Islet precursor cell (in vitro differentiated cells): ENCODE measurements around the gene SLC16A2.

Experiments
- DNase-seq: peaks from one replicate; pipeline ENCODE4 v3.0.0-alpha.2; 2018

SLC16A2 gene

DNA sequence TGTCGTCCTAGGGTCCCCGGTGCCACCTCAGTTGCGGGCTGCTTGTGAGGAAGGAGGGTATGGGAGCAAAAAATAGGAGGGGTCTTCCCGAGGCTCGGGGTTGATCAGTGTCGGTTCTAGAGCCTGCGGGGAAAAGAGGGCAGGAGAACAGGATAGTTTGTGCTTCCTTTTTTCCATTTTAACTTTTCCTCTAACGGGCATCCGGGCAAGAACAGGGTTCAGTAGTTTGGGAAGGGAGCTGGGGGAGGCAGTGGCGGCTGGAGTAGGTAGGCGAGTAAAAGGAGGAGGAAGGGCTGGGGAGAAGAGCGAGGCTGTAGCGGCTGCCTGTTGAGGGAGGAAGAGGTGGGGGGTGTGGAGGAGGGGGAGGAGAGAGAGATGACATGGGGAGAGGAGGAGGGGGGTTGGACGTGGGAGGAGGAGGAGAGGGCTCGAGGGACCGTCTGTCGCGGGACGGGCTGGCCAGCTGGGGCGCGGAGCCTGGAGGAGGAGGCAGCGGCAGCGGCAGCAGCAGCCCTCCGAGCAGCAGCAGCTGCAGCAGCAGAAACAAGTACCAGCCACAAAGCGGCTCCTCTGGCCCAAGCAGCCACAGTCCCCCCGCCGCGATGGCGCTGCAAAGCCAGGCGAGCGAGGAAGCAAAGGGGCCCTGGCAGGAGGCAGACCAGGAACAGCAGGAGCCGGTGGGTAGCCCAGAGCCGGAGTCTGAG is at the start of gene SLC16A2:
TSS of gene SLC16A2 (plus strand) at position 458 of the 704 bp plus-strand sequence. CDS start at position 603, 145 bp downstream.
- peak; percentile 87 for DNase-seq

DNA sequence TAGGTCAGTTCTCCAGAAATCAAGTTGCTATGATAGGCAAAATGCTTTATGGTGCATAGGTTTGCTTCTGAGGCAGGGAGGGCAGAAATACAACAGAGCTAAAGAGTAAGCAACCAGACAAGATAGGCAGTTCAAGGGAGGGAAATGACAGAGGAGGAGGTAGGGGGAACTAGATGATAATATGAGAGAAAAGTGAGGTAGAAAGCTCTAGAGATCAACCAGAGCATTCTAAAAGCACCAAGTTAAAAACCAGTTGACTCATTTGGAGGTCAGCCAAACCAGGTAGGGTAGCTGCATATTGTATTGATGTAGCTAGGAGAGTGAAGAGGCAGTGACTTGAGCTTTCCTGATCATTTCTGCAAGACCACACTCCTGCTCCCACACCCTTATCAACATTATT is 49.0 kb upstream of the SLC16A2 start:
- no peak for DNase-seq

DNA sequence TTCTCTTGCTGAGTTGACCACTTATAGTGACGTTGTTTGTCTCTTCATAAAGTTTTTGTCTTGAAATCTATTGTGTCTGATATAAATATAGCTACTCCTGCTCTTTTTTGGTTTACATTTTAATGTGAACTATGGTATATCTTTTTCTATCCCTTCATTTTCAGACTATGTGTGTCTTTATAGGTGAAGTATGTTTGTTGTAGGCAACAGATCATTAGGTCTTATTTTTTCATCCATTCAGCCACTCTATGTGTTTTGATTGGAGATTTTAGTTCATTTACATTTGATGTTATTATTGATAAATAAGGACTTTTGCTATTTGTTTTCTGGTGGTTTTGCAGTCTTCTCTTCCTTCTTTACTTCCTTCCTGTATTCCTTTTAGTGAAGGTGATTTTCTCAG is 44.0 kb upstream of the SLC16A2 start:
- no peak for DNase-seq

DNA sequence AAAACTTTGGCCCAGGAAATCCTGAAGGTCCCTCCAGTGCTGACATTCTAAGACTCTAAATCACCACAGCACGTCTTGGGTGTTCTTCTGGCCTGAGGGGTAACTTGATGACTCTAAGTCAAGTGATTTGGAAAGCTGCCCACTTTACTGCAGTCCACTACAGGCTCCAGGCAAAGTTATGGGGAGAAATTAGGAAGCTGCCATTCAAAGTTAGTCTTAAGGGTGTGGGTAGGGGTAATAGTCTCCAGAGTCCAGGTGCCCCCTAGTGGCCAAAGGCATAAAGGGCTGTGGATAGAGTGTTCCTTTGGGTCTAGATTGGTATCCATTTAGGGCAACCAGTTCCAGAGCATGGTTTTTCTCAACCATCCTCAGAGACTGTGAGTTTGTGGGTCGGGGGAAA is 38.7 kb upstream of the SLC16A2 start:
- DNase-seq, result peak; percentile 78

DNA sequence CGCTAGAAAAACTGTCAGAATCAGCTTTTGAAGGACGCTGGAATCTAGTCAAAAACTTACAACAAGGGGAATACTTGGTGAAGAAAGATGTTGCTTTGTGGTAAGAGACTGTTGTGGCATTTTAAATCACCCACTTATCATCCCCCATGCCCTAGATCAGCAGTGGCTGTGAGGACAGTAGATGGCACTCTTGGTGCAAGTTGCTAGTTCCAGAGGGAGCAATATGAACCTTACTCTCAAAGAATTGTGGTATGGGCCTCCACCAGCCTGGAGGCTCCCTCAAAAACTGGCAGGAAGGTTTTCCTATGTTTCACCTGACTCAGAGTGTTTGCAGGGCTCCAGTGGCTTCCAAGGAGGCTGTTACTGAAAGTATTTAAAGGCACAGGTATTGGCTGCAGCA is 37.7 kb upstream of the SLC16A2 start:
- DNase-seq, result peak; percentile 70

DNA sequence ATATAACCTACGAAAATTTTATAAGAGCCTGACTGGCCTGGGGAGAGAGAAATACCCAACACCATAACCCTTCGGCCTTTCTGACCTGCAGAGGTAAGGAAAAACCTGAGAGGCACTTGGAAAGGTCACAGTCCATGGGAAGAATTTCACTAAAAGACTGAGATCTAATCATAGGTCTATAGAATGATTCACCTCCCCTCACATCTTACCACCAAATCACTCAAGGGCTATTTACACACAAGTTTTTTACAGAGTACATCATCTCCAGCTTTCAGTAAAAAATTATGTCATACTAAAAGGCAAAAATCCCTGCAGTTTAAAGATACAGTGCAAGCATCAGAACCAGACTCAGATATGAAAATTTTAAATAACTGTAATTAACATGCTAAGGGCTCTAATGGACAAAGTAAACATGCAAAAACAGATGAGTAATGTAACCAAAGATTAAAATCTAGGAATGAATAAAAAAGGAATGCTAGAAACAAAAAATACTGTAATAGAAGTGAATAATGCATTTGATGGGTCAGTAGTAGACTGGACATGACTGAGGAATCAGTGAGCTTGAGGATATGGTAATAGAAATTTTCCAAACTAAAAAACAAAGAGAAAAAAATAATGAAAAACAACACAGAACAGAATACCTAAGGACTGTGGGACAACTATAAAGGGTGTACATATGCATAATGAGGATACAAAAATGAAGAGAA is 32.1 kb upstream of the SLC16A2 start:
- no peak for DNase-seq

DNA sequence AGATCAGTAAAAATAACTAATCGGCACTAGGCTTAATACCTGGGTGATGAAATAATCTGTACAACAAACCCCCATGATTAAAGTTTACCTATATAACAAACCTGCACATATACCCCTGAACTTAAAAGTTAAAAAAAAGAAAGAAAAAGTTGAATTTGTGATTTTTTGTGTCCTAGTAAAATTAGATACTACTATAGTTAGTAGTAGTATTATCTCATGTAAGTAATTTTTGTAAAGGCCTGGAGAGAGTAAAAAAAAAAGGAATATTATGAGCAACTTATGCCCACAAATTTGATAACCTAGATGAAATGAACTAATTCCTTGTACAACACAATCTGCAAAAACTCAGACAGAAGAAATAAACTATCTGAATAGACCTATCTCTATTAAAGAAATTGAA is 25.7 kb upstream of the SLC16A2 start:
- no peak for DNase-seq

DNA sequence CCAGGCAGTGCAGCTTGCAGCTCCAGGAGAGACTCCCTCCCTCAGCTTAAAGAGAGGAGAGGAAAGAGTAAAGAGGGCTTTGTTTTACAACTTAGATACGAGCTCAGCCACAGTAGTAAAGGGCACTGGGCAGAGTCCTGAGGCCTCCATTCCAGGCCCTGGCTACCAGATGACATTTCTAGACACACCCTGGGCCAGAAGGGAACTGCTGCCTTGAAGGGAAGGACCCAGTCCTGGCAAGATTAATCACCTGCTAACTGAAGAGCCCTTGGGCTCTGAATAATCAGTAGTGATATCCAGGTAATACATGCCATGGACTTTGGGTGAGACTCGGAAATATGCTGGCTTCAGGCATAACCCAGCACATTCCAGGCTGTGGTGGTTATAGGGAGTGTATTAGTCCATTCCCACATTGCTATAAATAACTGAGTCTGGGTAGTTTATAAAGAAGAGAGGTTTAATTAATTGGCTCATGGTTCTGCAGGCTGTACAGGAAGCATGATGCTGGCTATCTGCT is 15.3 kb upstream of the SLC16A2 start:
- no peak for DNase-seq

DNA sequence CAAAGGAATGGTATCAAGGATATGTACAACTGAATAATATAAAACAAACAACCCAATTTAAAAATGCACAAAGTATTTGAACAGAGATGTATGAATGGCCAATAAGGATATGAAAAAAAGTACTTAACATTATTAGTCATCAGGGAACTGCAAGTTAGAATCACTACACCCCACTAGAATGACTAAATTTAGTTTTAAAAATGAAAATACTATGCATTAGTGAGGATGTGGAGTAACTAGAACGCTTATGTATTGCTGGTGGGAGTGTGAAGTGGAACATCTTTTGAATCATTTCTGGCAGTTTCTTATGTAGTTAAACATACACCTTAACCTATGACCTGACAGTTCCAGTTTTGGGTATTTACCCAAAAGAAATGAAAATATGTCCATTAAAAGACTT is 13.0 kb upstream of the SLC16A2 start:
- no peak for DNase-seq

DNA sequence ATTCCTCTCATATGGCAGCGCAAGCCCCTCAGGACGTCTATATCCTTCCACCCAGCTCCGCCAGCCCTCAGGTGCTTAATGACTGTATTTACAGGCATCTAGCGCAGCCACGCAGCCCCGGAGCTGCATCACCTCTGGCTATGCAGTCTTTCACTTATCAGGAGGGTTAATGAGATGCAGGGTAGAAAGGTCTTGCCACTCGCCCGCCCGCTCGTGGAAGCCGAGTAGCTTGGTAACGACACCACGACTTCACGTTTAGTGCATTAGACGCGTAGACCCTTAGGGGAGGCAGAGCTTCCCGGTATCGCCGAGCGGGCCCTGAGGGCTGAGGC is 1.5 kb upstream of the SLC16A2 start:
- peak; percentile 61 for DNase-seq

DNA sequence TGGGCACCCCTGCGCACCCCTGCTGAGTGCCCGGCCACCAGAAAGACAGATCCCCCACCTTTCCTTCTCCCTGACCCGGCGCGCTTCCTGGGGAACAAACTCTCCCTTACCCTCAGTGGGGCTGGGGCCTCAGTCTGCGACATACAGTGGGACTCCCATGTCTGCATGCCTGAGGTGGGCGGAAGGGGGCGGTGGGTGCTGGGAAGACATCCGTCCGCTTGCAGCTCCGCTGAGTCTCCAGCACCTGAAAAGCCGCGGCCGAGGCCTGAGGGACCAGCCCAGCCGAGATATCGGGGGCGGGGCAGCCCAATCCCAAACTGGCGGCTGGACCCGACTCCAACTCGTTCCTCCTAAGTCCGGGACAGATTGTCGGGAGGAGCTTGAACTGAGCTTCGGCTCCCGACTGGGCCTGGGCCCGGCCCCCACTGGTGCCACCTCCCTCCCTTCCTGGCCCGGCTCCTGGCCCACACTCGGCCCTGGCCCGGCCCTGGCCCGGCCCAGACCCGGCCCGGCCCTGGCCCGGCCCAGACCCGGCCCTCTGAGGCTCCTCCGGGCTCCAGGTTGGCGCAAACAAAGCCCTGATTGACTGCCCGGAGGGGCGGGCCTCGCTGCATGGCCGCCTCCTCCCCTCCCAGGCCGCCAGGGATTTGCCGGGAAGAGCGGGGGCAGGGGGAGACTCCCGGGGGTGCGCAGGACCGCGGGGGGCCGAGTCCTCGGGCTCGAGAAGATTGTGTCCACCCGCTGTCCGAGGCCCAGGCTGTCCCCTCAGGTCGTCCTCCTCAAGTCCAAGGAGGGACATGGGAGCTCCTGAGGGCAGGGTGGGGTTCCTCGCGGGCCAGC is 877 bp upstream of the SLC16A2 start:
- DNase-seq, result peak; percentile 88

DNA sequence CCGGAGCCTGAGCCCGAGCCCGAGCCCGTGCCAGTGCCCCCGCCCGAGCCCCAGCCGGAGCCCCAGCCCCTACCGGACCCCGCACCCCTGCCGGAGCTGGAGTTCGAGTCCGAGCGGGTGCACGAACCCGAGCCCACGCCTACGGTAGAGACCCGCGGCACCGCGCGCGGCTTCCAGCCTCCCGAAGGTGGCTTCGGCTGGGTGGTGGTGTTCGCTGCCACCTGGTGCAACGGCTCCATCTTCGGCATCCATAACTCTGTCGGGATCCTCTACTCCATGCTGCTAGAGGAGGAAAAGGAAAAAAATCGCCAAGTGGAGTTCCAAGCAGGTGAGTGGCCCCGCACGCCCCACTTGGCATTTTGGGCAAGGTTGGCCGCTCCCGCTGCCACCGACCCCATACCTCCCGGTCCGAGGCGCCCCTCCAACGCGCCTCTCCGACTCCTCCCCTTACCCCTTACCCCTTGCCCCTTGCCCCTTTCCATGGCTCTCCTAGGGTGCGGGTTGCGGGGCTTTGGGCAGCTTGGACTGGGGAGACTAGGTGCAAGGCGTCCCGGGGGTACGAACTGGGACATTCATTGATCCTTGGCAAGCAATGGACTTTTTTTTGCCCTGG is 553 bp downstream of the SLC16A2 start:
- no peak for DNase-seq

DNA sequence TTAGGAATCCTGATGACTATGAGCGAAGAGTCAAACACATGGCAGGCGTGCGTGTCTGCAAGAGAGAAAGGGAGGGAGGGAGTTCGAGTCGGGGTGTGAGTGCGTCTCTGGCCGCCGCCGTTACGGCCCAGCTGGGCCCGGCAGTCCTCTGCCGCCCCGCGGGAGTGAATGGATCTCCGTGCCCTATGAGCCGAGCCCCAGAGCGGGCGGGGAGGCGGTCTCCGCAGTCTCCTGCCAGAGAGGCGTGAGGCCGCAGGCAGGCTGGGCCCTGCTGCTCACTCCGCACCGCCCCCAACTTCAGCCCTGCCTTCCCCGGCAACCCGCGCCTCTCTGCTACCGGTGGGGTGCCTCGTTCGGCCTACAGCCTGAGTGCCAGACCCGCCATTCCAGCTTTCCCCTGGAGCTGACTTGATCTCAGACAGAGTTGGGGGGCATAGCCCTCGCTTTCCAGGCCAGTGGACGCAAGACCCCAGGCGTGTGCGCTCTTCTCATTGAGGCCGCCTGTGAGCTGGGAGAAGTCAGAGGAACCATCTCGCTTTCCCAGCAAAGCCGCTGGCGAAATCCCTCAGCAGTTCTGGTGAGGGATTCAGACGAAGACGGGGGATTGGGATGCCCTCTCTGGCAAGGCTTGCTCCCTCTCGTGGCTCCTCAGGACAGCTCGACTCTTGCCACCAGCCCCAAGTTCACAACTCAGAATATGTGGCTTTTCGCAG is 1.4 kb downstream of the SLC16A2 start:
- DNase-seq, result peak; percentile 76

DNA sequence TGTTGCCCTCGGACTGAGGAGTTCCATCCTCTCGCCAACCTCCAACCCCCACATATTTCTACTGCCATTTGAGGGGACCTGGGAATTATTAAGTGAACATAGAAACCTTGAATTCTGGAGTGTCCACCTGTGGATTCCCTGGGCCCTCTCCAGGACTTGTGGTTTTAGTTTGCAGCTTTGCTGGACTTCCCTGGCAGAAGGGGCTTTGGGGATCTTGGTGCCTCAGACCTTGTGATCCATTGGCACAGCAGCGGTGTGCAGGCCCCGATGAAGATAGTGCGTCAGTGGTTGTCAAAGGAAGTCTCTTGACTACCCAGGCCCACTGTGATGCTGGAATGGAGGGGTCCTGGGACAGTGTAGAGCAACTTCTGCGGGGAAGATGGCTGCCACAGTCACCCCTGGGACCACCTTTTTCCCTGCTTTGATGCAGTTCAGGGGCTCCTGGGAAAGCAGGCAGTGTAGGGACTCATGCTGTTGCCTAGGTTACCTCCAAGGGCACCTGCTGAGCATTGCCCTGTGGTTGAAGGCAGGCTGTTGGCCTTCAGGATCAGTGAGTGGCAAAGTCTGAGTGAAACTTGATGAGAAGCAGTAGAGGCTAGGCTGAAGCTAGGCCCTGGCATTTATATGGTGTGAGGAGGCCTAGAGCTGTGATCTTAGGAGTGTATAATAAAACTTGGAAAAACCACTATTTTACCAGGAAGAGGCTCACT is 2.2 kb downstream of the SLC16A2 start:
- no peak for DNase-seq

DNA sequence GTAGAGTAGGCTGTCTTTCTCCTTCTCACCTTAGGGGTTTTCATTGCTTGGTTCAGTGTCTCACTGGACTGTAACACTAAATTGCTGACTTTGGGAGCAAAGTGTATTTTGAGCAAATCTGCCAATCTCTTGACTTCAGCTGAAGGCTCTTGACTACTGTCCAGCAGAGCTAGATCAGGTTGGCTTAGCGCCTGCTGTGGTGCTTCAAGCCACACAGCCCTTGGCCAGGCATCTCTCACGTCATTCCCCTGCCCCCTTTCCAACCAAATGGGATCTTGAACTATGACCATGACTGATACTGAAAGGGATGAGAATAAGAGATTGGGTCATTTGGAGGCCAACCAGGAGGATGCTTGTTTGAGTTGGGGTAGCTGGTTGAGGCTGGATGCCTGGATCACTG is 4.8 kb downstream of the SLC16A2 start:
- no peak for DNase-seq

DNA sequence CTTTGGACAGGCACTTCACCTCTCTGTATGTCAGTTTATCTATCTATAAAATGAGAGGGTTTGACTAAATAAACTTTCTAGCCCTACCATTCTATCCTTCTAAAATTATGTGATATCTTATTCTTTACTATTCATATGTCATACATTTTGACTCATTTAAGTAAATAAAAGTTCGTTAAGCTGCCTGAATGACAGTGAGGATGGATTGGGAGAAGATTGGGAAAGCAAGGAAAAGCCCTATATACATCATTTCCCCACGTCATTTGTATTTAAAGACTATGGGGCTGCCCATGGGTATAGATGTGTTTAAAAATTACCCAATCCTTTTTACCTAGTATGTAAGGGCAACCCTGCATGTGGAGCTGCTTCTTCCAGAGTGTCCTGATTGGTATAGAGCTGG is 5.3 kb downstream of the SLC16A2 start:
- no peak for DNase-seq

DNA sequence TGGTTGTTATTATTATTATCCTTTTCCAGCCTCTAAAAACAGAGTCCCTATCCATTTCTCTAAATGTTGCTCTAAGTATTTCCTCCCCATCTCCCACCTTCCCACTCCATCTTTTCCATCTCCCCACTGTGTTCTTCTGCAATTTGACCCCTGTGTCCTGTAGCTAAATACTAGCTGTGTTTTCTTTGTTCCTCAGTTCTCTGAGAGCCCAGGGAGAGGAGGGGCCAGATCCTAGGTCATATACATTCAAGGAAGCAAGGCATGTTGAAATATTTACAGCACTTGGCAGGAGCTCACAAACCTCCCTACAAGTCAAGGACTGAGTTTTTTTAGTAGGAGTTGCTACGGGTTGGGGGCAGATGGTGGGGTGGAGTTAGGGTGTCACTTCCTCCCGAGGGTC is 10.5 kb downstream of the SLC16A2 start:
- no peak for DNase-seq

DNA sequence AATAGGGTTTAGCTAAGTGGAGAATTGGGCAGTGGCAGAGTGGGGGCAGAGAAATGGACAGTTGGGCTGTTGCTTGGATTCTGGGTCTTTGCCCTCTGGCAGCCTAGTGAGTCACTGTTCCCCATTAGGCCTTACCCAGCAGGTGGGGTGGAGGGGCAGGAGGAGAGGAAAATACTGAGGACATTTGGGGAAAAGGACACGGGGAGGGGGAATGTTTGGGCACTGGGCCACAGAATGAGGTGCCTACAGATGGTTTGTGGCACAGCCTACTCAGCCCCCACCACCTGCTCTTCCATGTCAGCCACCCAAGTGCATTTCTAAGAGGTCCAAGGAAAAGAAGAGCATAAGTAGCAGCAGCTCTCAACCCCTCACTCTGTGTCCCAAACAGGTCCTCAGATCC is 13.0 kb downstream of the SLC16A2 start:
- DNase-seq, result no peak

DNA sequence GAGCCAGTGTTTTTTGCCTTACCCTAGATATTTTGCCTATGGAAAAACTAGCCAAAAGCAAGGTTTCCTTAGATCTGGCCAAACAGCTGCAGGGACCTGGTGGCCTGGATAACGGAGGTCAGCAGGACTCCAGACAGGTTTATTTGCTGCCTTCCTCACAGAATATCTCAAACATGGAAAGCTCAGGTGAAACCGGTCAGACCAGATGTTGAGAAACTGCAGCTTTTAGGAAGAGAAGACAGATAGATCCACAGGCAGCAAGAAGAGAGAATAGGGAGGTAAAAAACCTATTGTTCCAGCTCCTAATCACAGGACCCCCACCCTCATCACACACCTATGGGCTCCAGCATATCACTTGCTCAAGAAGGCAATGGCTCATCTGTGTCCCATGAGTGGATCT is 16.2 kb downstream of the SLC16A2 start:
- DNase-seq, result no peak

DNA sequence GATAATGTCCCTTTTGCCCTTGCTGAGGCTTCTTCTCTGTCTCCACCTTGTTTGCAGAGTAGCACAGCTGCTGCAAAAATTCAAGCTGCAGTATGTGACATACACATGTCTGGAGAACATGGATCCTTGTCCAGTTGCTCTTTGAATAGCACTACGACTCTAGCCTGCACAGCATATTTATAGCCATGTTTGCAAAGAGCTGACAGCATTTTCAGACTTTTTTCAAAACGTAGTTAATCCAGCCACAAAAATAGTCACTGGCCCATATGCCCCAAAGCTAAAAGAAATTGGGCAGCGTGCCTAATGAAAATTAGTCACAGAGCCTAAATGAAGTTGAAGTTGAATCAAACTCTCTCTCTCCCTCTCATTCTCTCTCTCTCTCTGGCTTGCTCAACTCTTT is 17.5 kb downstream of the SLC16A2 start:
- DNase-seq, result no peak

DNA sequence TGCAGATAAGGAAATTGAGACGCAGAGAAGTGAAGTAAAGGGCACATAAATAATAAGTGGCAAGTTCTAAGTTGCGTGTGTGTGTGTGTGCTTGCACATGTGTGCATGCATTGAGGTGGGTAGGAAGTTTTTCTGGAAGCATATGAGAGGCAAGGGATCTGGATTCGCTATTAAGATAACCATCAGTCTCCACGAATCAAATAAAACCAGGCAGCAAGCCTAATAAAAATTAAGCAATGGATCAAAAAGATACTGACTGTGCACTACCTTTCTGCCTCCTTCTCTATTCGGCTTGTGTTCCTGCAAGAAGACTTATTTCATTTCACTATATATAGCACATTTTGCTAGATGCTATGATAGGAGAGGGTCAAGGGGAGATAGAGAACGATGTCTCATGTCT is 23.8 kb downstream of the SLC16A2 start:
- DNase-seq, result no peak

DNA sequence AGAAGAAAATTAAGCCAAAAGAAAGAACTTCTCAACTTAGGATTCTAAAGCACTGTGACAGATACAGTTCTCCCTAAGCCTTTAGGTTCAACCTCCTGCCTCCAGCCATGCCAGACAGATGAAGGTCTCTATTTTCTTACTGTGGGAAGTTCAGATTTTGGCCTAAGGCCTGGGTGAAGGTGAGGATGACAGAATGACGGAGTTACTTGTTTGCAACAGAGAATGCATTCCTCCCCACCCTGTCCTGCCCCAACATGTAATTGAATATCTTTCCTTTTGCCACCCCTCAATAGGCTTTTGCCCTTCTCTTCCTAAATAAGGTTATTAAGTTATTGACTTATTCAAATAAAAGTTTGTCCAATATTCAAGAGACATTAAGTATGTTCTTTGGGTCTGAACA is 25.6 kb downstream of the SLC16A2 start:
- DNase-seq, result no peak
